Jurkat, Clone E6-1 (cell line): ENCODE data around the gene PCSK9. TPM values are rescaled to one million over a fixed set of nuclear protein-coding genes. Genes with fewer than 3 reads are reported as not detected.

Source experiments
- DNase-seq: peaks from one replicate; pipeline ENCODE4 v3.0.0-alpha.2; 2011; ENCODE audit warnings: low read depth, low spot score
- H3K4me3 ChIP-seq: 2 replicates; pipeline ENCODE4 v1.5.1; 2011; ENCODE audit warnings: mild to moderate bottlenecking, low read length, control low read depth, moderate library complexity
- polyA plus RNA-seq: library from polyadenylated mRNA; unstranded; fragments of >200 nt; gene quantifications from one replicate; pipeline ENCODE4 v1.2.1, GENCODE V29; 2012; ENCODE audit warnings: missing spikeins; ENCODE audit not compliant: insufficient read length, insufficient read depth

Gene PCSK9
- not detected for polyA plus RNA-seq

DNA sequence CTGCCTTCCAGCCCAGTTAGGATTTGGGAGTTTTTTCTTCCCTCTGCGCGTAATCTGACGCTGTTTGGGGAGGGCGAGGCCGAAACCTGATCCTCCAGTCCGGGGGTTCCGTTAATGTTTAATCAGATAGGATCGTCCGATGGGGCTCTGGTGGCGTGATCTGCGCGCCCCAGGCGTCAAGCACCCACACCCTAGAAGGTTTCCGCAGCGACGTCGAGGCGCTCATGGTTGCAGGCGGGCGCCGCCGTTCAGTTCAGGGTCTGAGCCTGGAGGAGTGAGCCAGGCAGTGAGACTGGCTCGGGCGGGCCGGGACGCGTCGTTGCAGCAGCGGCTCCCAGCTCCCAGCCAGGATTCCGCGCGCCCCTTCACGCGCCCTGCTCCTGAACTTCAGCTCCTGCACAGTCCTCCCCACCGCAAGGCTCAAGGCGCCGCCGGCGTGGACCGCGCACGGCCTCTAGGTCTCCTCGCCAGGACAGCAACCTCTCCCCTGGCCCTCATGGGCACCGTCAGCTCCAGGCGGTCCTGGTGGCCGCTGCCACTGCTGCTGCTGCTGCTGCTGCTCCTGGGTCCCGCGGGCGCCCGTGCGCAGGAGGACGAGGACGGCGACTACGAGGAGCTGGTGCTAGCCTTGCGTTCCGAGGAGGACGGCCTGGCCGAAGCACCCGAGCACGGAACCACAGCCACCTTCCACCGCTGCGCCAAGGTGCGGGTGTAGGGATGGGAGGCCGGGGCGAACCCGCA lies at the start of gene PCSK9:
TSS of gene PCSK9 (plus strand) at position 207 of the 741 bp plus-strand sequence. CDS start at position 497, 290 bp downstream.
- no peak within 1 kb of the TSS for H3K4me3 ChIP-seq
- no peak for DNase-seq

DNA sequence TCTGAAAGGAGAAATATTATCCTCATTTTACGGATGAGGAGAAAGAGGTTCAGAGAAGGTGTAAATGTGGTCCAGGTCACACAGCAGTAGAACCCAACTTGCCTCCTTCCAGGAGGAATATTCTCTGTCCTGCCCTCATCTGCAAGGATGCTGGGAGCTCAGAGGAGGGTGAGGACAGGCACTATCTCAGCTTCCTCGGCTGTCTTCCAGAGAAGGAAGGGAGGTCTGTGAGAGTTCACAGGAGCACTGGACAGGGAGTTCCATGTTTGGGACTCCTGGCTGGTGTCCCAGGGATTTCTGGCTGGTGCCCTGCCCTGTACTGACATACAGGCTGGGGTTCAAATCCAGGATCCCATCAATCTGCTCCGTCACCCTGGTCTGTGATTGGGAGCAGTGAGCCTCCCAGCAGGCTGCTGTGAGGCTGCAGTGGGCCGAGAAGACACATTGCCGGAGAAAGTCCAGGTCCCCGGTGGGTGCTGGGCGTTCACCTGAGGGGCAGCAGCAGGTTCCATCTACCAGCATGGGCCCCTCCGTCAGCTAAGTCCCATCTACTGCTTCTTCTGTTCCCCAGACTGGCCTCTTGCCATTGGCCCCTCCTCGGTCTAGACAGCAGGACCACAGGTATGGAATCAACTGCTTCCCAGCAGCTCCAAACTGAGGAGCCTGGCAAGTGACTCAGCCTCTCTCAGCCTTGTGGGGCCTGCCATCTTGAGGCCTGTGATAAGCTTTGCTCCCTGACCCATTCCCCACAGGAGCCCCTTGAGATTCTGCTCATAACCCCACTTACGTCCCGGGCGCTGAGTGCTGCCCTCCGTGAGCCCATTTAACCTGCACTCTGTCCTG lies 49.2 kb upstream of the PCSK9 start:
- no peak overlapping the region for H3K4me3 ChIP-seq
- no peak for DNase-seq

GRCh38 chr1:54990916-54991315 lies 48.4 kb upstream of the PCSK9 start:
- no peak for DNase-seq
- no peak overlapping the region for H3K4me3 ChIP-seq

GRCh38 chr1:54991939-54992338 lies 47.4 kb upstream of the PCSK9 start:
- DNase-seq = no peak
- no peak overlapping the region for H3K4me3 ChIP-seq

DNA sequence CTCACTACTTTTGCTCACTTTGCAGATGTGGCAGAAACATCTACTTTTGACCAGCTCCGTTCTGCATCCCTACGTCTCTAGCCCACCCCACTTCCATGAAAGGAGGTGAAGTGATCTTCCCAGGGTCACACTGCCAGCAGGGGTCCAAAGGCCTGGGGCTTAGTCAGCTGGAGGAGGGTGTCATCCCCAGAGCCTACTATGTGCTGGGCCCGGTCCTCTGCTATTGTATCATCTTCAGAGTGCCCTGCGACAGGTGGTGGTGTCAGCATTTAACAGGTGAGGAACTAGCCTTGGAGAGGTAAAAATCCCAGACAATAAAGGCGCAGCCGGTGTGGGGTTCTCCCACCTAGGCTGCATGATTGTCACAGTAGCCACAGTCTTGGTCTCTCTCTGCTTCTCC lies 46.2 kb upstream of the PCSK9 start:
- H3K4me3 ChIP-seq = no peak overlapping the region
- no peak for DNase-seq

GRCh38 chr1:54994355-54994990 lies 44.9 kb upstream of the PCSK9 start:
- no peak for DNase-seq
- no peak overlapping the region for H3K4me3 ChIP-seq

DNA sequence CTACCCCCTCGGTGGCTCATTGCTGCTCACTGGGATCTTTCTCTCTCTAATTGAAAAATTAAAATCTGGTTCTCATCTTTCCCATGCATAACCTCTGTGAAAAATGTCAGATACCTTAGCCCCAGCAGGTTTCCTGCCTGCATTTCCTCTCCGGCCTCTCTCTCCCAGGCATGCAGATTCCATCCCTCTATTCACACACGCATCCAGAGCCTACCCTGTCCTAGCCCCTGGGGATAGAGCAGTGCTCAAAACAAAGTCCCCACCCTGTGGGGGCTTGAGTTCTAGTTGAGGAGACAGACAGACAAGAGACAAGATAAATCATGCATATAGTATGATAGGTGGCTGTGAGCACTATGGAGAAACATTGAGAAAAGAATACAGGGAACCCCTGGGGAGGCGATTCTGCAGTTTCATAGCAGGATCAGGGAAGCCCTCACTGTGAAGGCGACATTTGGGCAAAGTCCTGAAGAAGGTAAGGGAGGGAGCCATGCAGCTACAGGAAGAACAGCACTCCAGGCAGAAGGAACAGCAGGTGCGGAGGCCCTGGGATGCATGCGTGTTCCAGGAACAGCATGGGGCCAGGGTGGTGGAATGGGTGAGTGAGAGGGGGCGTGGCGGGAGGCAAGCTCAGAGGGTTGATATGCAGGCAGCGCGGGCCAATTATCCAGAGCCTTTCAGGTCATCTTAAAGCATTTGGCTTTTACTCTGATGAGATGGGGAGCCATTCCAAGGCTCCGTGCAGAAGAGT lies 44.2 kb upstream of the PCSK9 start:
- DNase-seq = no peak
- H3K4me3 ChIP-seq = no peak overlapping the region

DNA sequence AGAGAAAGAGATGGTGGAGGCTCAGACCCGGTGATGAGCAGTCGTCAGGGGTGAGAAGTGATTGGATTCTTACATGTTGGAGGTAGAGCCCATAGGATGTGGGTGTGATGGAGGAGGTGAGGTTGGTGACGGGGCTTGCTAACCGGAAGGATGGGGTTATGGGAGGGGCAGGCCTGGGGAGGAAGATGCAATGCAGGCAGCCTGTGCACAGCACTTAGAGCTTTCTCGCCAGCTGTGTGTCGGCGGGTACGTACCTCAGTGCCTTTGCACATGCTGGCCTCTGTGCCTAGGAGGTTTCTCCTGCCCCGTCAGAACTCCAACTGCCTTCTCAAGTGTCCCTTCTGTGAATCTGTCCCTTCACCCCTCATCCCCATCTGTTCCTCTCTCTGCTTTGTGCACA lies 43.5 kb upstream of the PCSK9 start:
- H3K4me3 ChIP-seq = no peak overlapping the region
- DNase-seq = peak; percentile 47

- DNase-seq = peak; percentile 65
- no peak overlapping the region for H3K4me3 ChIP-seq
These were observed 42.9 kb upstream of the PCSK9 start for GRCh38 chr1:54996359-54996868.

GRCh38 chr1:54996869-54997710 lies 42.3 kb upstream of the PCSK9 start:
- DNase-seq = no peak
- no peak overlapping the region for H3K4me3 ChIP-seq

GRCh38 chr1:54997711-54997986 lies 41.7 kb upstream of the PCSK9 start:
- DNase-seq = no peak
- H3K4me3 ChIP-seq = no peak overlapping the region

DNA sequence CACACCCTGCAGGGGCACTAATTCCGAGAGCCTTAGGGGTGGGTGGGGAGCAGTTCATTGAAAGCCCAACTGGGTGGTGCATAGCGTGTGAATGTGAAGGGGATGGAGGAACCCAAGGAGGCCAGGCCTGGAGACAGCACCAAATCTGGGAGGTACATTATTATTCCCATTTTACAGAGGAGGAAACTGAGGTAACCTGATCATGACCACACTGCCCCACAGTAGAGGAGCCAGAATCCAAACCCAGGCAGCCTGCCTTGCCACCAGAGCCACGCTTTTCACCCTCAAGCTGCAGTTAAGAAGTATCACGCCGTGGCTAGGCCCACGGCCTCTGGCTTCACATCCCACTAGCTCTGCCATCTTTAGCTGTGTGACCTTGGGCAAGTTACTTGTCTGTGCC lies 41.2 kb upstream of the PCSK9 start:
- DNase-seq = no peak
- no peak overlapping the region for H3K4me3 ChIP-seq

GRCh38 chr1:54998677-54999076 lies 40.7 kb upstream of the PCSK9 start, which contains the start of gene BSND:
BSND (plus strand) TSS chr1:54998933; CDS start chr1:54999187, 254 bp downstream.
- no peak within 1 kb of the TSS for H3K4me3 ChIP-seq
- no peak for DNase-seq

GRCh38 chr1:55000110-55001085 lies 39.0 kb upstream of the PCSK9 start:
- no peak overlapping the region for H3K4me3 ChIP-seq
- no peak for DNase-seq

DNA sequence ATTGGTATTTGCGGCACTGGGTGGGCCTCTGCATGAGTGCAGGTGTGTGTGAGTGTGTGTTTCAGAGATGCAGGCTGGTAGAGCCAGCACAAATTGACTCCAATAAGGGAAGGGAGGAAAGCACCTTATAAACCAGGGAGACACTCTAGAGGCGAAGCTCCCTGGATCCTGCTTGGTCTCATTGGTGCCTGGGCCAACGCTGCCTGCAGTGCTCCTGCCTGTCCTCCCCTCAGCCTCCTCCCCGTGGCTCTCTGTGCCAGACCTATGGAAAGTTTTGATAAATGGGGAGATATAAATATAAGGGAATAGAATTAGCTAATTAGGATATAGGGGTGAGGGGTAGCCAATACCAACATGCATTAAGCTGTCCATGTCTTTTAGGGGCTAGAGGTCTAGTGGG lies 38.0 kb upstream of the PCSK9 start:
- no peak overlapping the region for H3K4me3 ChIP-seq
- DNase-seq = no peak

GRCh38 chr1:55002686-55003085 lies 36.7 kb upstream of the PCSK9 start:
- no peak for DNase-seq
- no peak overlapping the region for H3K4me3 ChIP-seq
